Naive thymus-derived CD4-positive, alpha-beta T cell (primary cell): ENCODE data around the gene BMP5. TPM values are rescaled to one million over a fixed set of nuclear protein-coding genes. Genes with fewer than 3 reads are reported as not detected.

Experiments
- ATAC-seq: fragments of 150-1000 bp; cut with Tn5 transposase; 2 replicates; pipeline ENCODE4 v1.10.0; 2021; ENCODE audit warnings: mild to moderate bottlenecking, moderate library complexity
- CTCF ChIA-PET: fragments of 350-600 bp; sonication (Branson Sonifier 250); formaldehyde crosslinking; loops from one replicate; lab custom pipeline; 2021; ENCODE audit warnings: antibody characterized with exemption; lab: Charles Lee
- POLR2A ChIA-PET: fragments of 350-600 bp; sonication (Branson Sonifier 250); formaldehyde crosslinking; loops from one replicate; lab custom pipeline; 2021; ENCODE audit warnings: antibody characterized with exemption, inconsistent platforms; lab: Charles Lee
- DNase-seq, 9 donors: peaks; one replicate each; pipeline versions ENCODE4 v3.0.0 to v3.0.0-alpha.2; 2020 to 2022; ENCODE audit warnings: mixed read lengths in 1 of 9
- H3K27ac ChIP-seq: one replicate; pipeline ENCODE4 v1.7.0; 2013; ENCODE audit warnings: mild to moderate bottlenecking, low read depth, low read length, moderate library complexity
- H3K27me3 ChIP-seq, 2 donors: one replicate each; pipeline ENCODE4 v1.7.0; 2013; ENCODE audit warnings: low read length in 2 of 2, mild to moderate bottlenecking in 2 of 2, moderate library complexity in 2 of 2; ENCODE audit not compliant: control insufficient read depth in 2 of 2, insufficient read depth in 2 of 2
- H3K36me3 ChIP-seq, 3 experiments: 1 replicate in 2 of 3; 2 replicates in 1 of 3; pipeline ENCODE4 v1.7.0; 2013; ENCODE audit warnings: low read length in 3 of 3, mild to moderate bottlenecking in 3 of 3, moderate library complexity in 1 of 3; ENCODE audit not compliant: insufficient read depth in 3 of 3, control insufficient read depth in 2 of 3
- H3K4me1 ChIP-seq, 2 donors: one replicate each; pipeline ENCODE4 v1.7.0; 2013; ENCODE audit warnings: low read length in 2 of 2, mild to moderate bottlenecking in 2 of 2, moderate library complexity in 1 of 2; ENCODE audit not compliant: control insufficient read depth in 2 of 2, insufficient read depth in 2 of 2
- H3K4me3 ChIP-seq: 2 replicates; pipeline ENCODE4 v1.7.0; 2013; ENCODE audit warnings: mild to moderate bottlenecking, low read length
- H3K9me3 ChIP-seq, 3 experiments: 1 replicate in 2 of 3; 2 replicates in 1 of 3; pipeline ENCODE4 v1.7.0; 2013; ENCODE audit warnings: low read length in 3 of 3; ENCODE audit not compliant: control insufficient read depth in 2 of 3
- H3K27ac Mint-ChIP-seq, 9 donors: one replicate each; pipeline ENCODE4 v1.8.0; 2020 to 2022; ENCODE audit warnings: mixed read lengths in 9 of 9, mild to moderate bottlenecking in 8 of 9, moderate library complexity in 5 of 9, inconsistent platforms in 2 of 9
- H3K27me3 Mint-ChIP-seq, 5 donors: one replicate each; pipeline ENCODE4 v1.8.0; 2021 to 2022; ENCODE audit warnings: mixed read lengths in 5 of 5, mild to moderate bottlenecking in 1 of 5
- H3K36me3 Mint-ChIP-seq, 5 donors: one replicate each; pipeline ENCODE4 v1.8.0; 2020 to 2022; ENCODE audit warnings: mixed read lengths in 5 of 5, mild to moderate bottlenecking in 3 of 5, inconsistent platforms in 1 of 5
- H3K4me1 Mint-ChIP-seq, 7 donors: one replicate each; pipeline ENCODE4 v1.8.0; 2020 to 2022; ENCODE audit warnings: mixed read lengths in 7 of 7, mild to moderate bottlenecking in 3 of 7, inconsistent platforms in 1 of 7
- H3K4me3 Mint-ChIP-seq, 10 donors: one replicate each; pipeline ENCODE4 v1.8.0; 2020 to 2022; ENCODE audit warnings: mild to moderate bottlenecking in 10 of 10, mixed read lengths in 10 of 10, moderate library complexity in 6 of 10, inconsistent platforms in 2 of 10
- H3K9me3 Mint-ChIP-seq, 11 donors: one replicate each; pipeline ENCODE4 v1.8.0; 2020 to 2022; ENCODE audit warnings: mixed read lengths in 11 of 11, mild to moderate bottlenecking in 4 of 11, inconsistent platforms in 1 of 11, moderate library complexity in 1 of 11
- intact Hi-C, 2 donors: fragments of 100-400 bp; cut with micrococcal nuclease; formaldehyde crosslinking; loops; one replicate each; pipeline ENCODE4 v1.15.1; 2023
- polyA plus RNA-seq, 2 donors: library from polyadenylated mRNA; unstranded; fragments of 300-500 nt; fragmentation: Illumina TruSeq; gene quantifications; one replicate each; pipeline ENCODE4 v1.2.3, GENCODE V29; 2021
- total RNA-seq, 6 experiments: library from RNA in 5 of 6; stranded (reverse) in 5 of 6; gene quantifications; 1 replicate in 5 of 6; 2 replicates in 1 of 6; pipeline ENCODE4 v1.2.3 and lab custom pipeline; 2021 to 2026

The BMP5 gene
- total and polyA plus RNA-seq, 7 experiments from 2014 or later, result not detected

DNA sequence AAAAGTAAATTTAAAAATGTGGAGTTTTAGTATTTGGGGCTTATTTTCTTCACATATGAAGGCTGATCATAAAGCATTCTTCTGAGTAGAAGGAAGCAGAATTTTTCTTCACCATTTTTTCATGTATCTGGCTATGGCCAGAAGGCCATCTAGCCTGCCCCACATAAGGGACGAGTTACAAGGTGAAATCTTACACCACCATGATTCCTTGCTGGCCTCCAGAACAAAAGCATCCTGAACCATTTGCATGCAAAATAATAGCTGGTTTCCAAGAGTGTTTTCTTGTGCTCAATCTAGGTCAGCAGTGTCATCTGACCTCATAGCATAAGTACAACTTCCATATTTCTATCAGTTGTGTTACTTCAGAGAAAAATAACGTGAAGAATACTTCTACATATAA lies 93.1 kb downstream of the BMP5 start:
- CTCF ChIA-PET, result no interaction called here
- Histone ChIP-seq H3K27me3 (no peaks in the 10 kb centered on the region), H3K27ac (no peak overlapping the region), H3K4me3 (no peak overlapping the region), H3K9me3 (no peaks in the 10 kb centered on the region), H3K4me1 (no peaks in the 10 kb centered on the region), H3K36me3 (no peaks in the 10 kb centered on the region)
- POLR2A ChIA-PET, result no interaction called here
- H3K4me1 Mint-ChIP-seq, result no peaks in the 10 kb centered on the region
- H3K27ac Mint-ChIP-seq, result no peak overlapping the region
- DNase-seq, result no peak
- H3K9me3 Mint-ChIP-seq, result peaks cover 0 to 7% (median 0%) of the 10 kb centered on the region in 11 donors
- H3K4me3 Mint-ChIP-seq, result no peak overlapping the region
- intact Hi-C loops, result no loop called here
- H3K36me3 Mint-ChIP-seq, result no peaks in the 10 kb centered on the region
- no peak for ATAC-seq
- no peaks in the 10 kb centered on the region for H3K27me3 Mint-ChIP-seq

DNA sequence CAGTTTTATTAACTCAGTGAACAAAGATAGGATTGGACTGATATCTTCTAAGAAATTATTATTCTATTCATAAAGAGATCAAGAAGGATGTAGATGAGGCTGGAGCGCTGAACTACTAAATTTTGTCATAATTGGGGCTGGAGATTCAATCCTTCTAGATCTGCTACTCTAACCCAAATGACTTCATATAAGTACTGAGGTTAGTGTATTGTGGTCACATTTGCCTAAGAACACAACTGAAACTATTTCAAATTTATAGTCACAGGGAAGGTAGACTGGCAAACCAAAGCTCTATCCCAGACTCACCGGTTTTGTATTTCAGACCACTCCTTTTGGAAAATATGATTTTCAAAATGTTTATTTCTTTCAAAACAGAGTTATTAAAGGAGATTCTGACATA lies 96.7 kb downstream of the BMP5 start:
- no peak for ATAC-seq
- Histone ChIP-seq H3K9me3 (no peaks in the 10 kb centered on the region), H3K36me3 (no peaks in the 10 kb centered on the region), H3K4me3 (no peak overlapping the region), H3K27me3 (no peaks in the 10 kb centered on the region), H3K4me1 (no peaks in the 10 kb centered on the region), H3K27ac (no peak overlapping the region)
- intact Hi-C loops, result no loop called here
- Mint-ChIP-seq H3K36me3 (no peaks in the 10 kb centered on the region), H3K9me3 (peaks cover 0 to 7% (median 2%) of the 10 kb centered on the region in 11 donors), H3K27me3 (no peaks in the 10 kb centered on the region), H3K4me3 (no peak overlapping the region), H3K27ac (no peak overlapping the region), H3K4me1 (no peaks in the 10 kb centered on the region)
- DNase-seq, result no peak
- ChIA-PET CTCF (no interaction called here), POLR2A (no interaction called here)

DNA sequence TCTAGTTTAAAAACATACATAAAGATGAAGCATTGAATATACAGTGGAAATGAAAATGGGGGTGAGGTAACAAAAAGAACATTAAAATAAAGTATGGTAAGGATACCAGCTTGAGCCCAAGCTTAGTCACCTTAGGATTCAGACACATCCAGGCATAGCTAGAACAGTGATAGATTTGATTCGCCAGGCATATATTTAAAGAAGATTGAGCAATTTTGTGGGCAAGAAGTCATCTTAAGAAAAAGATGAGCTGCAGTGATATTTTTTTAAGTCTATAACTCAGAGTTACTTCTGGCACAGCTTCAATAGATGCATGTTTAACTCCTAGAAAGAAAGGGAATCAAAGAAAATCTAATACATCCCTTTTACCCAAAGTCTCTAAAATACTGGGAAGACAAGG lies 97.9 kb downstream of the BMP5 start:
- Mint-ChIP-seq H3K27ac (no peak overlapping the region), H3K27me3 (no peaks in the 10 kb centered on the region), H3K36me3 (no peaks in the 10 kb centered on the region), H3K4me1 (no peaks in the 10 kb centered on the region), H3K4me3 (no peak overlapping the region), H3K9me3 (peaks cover 0 to 7% (median 2%) of the 10 kb centered on the region in 11 donors)
- Histone ChIP-seq H3K9me3 (no peaks in the 10 kb centered on the region), H3K27me3 (no peaks in the 10 kb centered on the region), H3K4me1 (no peaks in the 10 kb centered on the region), H3K36me3 (no peaks in the 10 kb centered on the region), H3K27ac (no peak overlapping the region), H3K4me3 (no peak overlapping the region)
- POLR2A ChIA-PET, result no interaction called here
- intact Hi-C loops, result no loop called here
- CTCF ChIA-PET, result interaction anchor here (0.6 kb wide), 1 partner anchor 13 kb away, joined by 4 read pairs; no protein-coding TSS in a partner anchor
- ATAC-seq (no peak), DNase-seq (no peak)

DNA sequence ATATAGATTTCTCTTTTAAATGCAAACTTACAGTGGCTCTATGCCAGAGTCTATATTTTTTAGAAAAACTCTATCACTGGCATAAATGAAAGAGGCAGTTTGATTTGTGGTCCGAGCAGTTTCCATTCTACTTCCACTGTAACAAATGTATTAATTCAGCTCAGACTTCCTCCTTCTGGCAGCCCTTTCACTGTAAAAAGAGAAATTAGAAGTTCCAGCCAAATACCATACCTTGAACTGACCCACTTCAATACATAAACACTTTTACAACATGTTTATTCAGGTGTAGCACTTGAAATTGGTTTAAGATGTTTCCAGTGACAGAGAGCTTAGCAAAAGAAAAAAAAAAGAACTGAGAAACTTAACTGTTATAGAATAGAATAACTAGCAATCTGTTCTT lies 99.3 kb downstream of the BMP5 start:
- Mint-ChIP-seq H3K27ac (no peak overlapping the region), H3K27me3 (no peaks in the 10 kb centered on the region), H3K36me3 (no peaks in the 10 kb centered on the region), H3K4me1 (no peaks in the 10 kb centered on the region), H3K9me3 (peaks cover 0 to 8% (median 2%) of the 10 kb centered on the region in 11 donors), H3K4me3 (no peak overlapping the region)
- Histone ChIP-seq H3K27me3 (no peaks in the 10 kb centered on the region), H3K4me3 (no peak overlapping the region), H3K4me1 (no peaks in the 10 kb centered on the region), H3K36me3 (no peaks in the 10 kb centered on the region), H3K27ac (no peak overlapping the region), H3K9me3 (no peaks in the 10 kb centered on the region)
- DNase-seq (no peak), ATAC-seq (no peak)
- CTCF ChIA-PET, result no interaction called here
- POLR2A ChIA-PET, result no interaction called here
- intact Hi-C loops, result no loop called here

DNA sequence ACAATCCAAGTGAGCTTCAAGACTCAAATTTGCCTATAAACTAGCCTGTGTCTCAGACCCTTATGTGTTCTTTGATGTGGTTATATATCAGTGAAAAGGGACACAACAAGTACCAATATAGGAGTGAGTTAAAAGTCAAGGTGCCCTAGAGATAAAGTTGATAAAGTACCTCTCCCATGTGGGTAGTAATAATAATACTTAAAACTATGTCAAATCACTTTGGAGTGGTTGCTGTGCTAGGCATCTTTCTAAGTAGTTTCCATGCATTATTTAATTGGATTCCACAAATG lies 100.4 kb downstream of the BMP5 start:
- intact Hi-C loops, result no loop called here
- no peaks in the 10 kb centered on the region for H3K27me3 ChIP-seq
- CTCF ChIA-PET, result no interaction called here
- DNase-seq (no peak), ATAC-seq (no peak)
- no peaks in the 10 kb centered on the region for H3K4me1 ChIP-seq
- no peaks in the 10 kb centered on the region for H3K27me3 Mint-ChIP-seq
- no peaks in the 10 kb centered on the region for H3K36me3 ChIP-seq
- H3K4me3 ChIP-seq, result no peak overlapping the region
- POLR2A ChIA-PET, result no interaction called here
- H3K9me3 ChIP-seq, result no peaks in the 10 kb centered on the region
- H3K36me3 Mint-ChIP-seq, result no peaks in the 10 kb centered on the region
- no peak overlapping the region for H3K4me3 Mint-ChIP-seq
- no peak overlapping the region for H3K27ac Mint-ChIP-seq
- H3K9me3 Mint-ChIP-seq, result peaks cover 0 to 8% (median 0%) of the 10 kb centered on the region in 11 donors
- H3K27ac ChIP-seq, result no peak overlapping the region
- no peaks in the 10 kb centered on the region for H3K4me1 Mint-ChIP-seq

DNA sequence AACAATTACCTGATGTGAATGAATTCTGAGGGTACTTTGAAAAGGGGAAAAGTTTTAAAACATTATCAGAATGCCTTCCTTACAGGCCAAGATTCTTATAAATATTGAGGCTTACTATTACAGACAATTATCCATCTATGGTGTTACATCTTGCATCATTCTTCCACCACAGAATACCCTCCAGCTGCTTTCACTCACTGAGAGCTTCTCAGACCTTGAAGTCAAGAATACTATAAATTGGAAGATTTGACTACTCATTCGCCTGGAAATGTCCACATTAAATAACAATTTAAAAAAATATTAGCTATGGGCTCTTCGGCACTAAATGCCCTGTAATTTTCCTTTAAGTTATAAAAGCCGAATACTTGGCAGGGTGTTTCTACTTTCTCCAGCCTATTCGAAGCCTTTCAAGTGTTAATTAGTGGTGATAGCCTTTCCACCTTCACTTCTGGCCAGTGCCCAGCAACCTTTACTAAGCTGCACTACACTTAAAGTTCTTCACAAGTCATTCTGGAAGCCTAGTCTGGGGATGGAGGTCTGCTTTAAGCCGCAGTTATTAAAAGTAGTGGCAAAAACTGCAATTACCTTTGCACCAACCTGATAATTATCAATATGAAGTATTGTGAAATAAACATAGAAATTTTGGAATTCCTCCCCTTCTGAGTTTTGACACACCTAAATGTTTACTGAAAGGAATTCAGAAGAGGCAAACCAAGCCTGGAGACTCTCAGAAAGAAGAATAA lies 100.9 kb downstream of the BMP5 start:
- no peak for DNase-seq
- H3K4me3 Mint-ChIP-seq, result no peak overlapping the region
- no peaks in the 10 kb centered on the region for H3K27me3 Mint-ChIP-seq
- ChIA-PET POLR2A (no interaction called here), CTCF (no interaction called here)
- no peaks in the 10 kb centered on the region for H3K4me1 ChIP-seq
- no peaks in the 10 kb centered on the region for H3K9me3 ChIP-seq
- no peaks in the 10 kb centered on the region for H3K27me3 ChIP-seq
- H3K4me3 ChIP-seq, result no peak overlapping the region
- H3K4me1 Mint-ChIP-seq, result no peaks in the 10 kb centered on the region
- ATAC-seq, result no peak
- H3K36me3 Mint-ChIP-seq, result no peaks in the 10 kb centered on the region
- intact Hi-C loops, result no loop called here
- H3K27ac ChIP-seq, result no peak overlapping the region
- no peaks in the 10 kb centered on the region for H3K36me3 ChIP-seq
- H3K27ac Mint-ChIP-seq, result no peak overlapping the region
- peaks cover 0 to 8% (median 0%) of the 10 kb centered on the region in 11 donors for H3K9me3 Mint-ChIP-seq

DNA sequence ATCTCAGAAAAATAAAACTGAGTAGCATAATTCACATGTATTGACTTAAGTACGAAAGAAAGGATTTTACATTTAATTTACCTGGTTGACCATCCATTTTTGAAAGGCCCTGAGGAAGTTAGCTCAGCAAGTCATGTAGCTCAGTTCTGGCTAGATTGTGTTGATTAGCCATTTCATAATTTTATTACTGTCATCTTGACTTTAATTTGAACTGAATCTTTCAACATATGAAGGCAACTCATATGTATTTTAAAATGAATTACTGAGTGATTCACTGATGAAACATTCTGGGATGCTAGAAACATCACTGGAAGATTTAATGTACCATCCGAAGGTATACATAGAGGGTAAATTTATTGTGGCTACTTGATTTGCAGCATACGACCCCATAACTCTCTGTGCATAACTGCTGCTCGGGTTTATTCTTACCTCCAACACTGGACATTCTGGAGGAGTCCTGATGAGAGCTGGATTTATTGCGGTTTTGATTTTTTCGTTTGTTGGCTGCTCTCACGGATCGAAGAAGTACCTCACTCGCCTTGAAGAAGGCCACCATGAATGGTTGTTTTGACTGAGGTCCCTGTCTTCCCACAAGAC lies 101.7 kb downstream of the BMP5 start:
- Histone ChIP-seq H3K27ac (no peak overlapping the region), H3K4me1 (no peaks in the 10 kb centered on the region), H3K27me3 (no peaks in the 10 kb centered on the region), H3K4me3 (no peak overlapping the region), H3K36me3 (no peaks in the 10 kb centered on the region), H3K9me3 (no peaks in the 10 kb centered on the region)
- no peaks in the 10 kb centered on the region for H3K27me3 Mint-ChIP-seq
- no peak for DNase-seq
- CTCF ChIA-PET, result no interaction called here
- peaks cover 0 to 8% (median 0%) of the 10 kb centered on the region in 11 donors for H3K9me3 Mint-ChIP-seq
- no peak overlapping the region for H3K4me3 Mint-ChIP-seq
- intact Hi-C loops, result no loop called here
- H3K27ac Mint-ChIP-seq, result no peak overlapping the region
- no peaks in the 10 kb centered on the region for H3K4me1 Mint-ChIP-seq
- no peaks in the 10 kb centered on the region for H3K36me3 Mint-ChIP-seq
- ATAC-seq, result no peak
- POLR2A ChIA-PET, result no interaction called here
